ENCODE measurements around the gene HIP1R. TPM values are rescaled to one million over a fixed set of nuclear protein-coding genes. Genes with fewer than 3 reads are reported as not detected.

The HIP1R gene
- total and polyA plus RNA-seq, 2 experiments from 2014 or later: 8.0 to 22.1 TPM

DNA sequence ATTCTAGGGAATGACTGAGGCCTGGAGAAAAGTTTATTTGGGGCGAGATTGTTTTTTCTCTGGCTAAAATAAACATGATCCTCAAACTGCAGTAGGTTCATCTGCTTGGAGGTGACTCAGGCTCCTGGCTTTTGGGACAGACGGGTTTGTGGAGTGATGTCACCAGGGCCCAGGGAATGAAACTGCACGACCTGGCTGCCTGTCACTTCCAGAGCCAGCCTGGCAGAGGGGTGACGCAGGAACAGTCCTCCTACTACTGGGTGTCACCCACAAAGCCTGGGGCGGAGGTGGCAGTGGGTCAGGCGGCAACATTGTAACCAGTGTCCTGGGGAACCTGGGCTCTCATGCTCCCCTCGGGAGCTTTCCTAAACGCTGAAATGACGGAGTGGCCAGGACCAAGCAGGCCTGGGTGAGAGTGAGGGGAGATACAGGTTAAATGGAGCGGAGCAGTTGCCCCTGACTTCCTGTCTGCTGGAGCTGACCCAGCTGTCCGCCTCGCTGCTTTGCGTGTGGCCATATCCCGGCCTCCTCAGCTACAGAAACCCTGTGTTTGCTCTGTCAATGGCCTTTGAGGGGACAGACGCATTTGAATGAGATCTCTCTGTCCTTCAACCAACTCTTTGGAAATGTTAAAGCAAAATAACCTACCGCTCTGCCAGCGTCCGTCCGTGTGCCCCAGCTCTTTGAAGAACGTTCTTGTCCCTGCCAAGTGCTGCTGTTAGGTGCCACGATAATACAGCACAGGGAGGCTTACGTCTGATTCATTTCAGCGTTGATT, 6.5 kb downstream of the HIP1R start:
- ATAC-seq: peak; percentile 22
- peaks cover 20% of the 10 kb centered on the region for H3K27me3 ChIP-seq (ENCODE audit: insufficient read depth)
- peak; percentile 39 for DNase-seq (ENCODE audit: low spot score)
- no peaks in the 10 kb centered on the region for H3K36me3 ChIP-seq (ENCODE audit: insufficient read depth)
- H4K20me1 ChIP-seq (replicated peaks; ENCODE audit: insufficient read depth): peaks cover 20% of the 10 kb centered on the region
- TF ChIP-seq STAT1 (IDR thresholded peaks at IDR 0.05; ENCODE audit: unreplicated experiment): no peak
- TF ChIP-seq ZNF114 (CRISPR knock-in tag; IDR thresholded peaks at IDR 0.05): no peak
- no peak for TF ChIP-seq POLR2AphosphoS5 (IDR thresholded peaks at IDR 0.05; ENCODE audit: low read depth)
- TF ChIP-seq, protein P1, sequence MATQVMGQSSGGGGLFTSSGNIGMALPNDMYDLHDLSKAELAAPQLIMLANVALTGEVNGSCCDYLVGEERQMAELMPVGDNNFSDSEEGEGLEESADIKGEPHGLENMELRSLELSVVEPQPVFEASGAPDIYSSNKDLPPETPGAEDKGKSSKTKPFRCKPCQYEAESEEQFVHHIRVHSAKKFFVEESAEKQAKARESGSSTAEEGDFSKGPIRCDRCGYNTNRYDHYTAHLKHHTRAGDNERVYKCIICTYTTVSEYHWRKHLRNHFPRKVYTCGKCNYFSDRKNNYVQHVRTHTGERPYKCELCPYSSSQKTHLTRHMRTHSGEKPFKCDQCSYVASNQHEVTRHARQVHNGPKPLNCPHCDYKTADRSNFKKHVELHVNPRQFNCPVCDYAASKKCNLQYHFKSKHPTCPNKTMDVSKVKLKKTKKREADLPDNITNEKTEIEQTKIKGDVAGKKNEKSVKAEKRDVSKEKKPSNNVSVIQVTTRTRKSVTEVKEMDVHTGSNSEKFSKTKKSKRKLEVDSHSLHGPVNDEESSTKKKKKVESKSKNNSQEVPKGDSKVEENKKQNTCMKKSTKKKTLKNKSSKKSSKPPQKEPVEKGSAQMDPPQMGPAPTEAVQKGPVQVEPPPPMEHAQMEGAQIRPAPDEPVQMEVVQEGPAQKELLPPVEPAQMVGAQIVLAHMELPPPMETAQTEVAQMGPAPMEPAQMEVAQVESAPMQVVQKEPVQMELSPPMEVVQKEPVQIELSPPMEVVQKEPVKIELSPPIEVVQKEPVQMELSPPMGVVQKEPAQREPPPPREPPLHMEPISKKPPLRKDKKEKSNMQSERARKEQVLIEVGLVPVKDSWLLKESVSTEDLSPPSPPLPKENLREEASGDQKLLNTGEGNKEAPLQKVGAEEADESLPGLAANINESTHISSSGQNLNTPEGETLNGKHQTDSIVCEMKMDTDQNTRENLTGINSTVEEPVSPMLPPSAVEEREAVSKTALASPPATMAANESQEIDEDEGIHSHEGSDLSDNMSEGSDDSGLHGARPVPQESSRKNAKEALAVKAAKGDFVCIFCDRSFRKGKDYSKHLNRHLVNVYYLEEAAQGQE (IDR thresholded peaks at IDR 0.05; ENCODE audit: unreplicated experiment): no peak
- TF ChIP-seq, protein P2, sequence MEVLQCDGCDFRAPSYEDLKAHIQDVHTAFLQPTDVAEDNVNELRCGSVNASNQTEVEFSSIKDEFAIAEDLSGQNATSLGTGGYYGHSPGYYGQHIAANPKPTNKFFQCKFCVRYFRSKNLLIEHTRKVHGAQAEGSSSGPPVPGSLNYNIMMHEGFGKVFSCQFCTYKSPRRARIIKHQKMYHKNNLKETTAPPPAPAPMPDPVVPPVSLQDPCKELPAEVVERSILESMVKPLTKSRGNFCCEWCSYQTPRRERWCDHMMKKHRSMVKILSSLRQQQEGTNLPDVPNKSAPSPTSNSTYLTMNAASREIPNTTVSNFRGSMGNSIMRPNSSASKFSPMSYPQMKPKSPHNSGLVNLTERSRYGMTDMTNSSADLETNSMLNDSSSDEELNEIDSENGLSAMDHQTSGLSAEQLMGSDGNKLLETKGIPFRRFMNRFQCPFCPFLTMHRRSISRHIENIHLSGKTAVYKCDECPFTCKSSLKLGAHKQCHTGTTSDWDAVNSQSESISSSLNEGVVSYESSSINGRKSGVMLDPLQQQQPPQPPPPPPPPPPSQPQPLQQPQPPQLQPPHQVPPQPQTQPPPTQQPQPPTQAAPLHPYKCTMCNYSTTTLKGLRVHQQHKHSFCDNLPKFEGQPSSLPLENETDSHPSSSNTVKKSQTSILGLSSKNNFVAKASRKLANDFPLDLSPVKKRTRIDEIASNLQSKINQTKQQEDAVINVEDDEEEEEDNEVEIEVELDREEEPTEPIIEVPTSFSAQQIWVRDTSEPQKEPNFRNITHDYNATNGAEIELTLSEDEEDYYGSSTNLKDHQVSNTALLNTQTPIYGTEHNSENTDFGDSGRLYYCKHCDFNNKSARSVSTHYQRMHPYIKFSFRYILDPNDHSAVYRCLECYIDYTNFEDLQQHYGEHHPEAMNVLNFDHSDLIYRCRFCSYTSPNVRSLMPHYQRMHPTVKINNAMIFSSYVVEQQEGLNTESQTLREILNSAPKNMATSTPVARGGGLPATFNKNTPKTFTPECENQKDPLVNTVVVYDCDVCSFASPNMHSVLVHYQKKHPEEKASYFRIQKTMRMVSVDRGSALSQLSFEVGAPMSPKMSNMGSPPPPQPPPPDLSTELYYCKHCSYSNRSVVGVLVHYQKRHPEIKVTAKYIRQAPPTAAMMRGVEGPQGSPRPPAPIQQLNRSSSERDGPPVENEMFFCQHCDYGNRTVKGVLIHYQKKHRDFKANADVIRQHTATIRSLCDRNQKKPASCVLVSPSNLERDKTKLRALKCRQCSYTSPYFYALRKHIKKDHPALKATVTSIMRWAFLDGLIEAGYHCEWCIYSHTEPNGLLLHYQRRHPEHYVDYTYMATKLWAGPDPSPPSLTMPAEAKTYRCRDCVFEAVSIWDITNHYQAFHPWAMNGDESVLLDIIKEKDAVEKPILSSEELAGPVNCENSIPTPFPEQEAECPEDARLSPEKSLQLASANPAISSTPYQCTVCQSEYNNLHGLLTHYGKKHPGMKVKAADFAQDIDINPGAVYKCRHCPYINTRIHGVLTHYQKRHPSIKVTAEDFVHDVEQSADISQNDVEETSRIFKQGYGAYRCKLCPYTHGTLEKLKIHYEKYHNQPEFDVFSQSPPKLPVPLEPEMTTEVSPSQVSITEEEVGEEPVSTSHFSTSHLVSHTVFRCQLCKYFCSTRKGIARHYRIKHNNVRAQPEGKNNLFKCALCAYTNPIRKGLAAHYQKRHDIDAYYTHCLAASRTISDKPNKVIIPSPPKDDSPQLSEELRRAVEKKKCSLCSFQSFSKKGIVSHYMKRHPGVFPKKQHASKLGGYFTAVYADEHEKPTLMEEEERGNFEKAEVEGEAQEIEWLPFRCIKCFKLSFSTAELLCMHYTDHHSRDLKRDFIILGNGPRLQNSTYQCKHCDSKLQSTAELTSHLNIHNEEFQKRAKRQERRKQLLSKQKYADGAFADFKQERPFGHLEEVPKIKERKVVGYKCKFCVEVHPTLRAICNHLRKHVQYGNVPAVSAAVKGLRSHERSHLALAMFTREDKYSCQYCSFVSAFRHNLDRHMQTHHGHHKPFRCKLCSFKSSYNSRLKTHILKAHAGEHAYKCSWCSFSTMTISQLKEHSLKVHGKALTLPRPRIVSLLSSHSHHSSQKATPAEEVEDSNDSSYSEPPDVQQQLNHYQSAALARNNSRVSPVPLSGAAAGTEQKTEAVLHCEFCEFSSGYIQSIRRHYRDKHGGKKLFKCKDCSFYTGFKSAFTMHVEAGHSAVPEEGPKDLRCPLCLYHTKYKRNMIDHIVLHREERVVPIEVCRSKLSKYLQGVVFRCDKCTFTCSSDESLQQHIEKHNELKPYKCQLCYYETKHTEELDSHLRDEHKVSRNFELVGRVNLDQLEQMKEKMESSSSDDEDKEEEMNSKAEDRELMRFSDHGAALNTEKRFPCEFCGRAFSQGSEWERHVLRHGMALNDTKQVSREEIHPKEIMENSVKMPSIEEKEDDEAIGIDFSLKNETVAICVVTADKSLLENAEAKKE (CRISPR knock-in tag; IDR thresholded peaks at IDR 0.05): no peak
- TF ChIP-seq, protein P3, sequence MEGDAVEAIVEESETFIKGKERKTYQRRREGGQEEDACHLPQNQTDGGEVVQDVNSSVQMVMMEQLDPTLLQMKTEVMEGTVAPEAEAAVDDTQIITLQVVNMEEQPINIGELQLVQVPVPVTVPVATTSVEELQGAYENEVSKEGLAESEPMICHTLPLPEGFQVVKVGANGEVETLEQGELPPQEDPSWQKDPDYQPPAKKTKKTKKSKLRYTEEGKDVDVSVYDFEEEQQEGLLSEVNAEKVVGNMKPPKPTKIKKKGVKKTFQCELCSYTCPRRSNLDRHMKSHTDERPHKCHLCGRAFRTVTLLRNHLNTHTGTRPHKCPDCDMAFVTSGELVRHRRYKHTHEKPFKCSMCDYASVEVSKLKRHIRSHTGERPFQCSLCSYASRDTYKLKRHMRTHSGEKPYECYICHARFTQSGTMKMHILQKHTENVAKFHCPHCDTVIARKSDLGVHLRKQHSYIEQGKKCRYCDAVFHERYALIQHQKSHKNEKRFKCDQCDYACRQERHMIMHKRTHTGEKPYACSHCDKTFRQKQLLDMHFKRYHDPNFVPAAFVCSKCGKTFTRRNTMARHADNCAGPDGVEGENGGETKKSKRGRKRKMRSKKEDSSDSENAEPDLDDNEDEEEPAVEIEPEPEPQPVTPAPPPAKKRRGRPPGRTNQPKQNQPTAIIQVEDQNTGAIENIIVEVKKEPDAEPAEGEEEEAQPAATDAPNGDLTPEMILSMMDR (conservative IDR thresholded peaks at IDR 0.05; ENCODE audit: low read depth in 2 of 2): no peak
- no peak for TF ChIP-seq ZNF331 (CRISPR knock-in tag; IDR thresholded peaks at IDR 0.05; ENCODE audit: low read depth)
- H3K4me1 ChIP-seq (ENCODE audit: insufficient read depth): peaks cover 10% of the 10 kb centered on the region
- no peak overlapping the region for H3K27ac Mint-ChIP-seq
- no peak overlapping the region for H3K27ac ChIP-seq (ENCODE audit: low read depth)
- H3K4me2 ChIP-seq: no peak overlapping the region
- H3K4me3 ChIP-seq: no peak overlapping the region
- H3K4me1 Mint-ChIP-seq: peaks cover 28% of the 10 kb centered on the region
- H2AFZ ChIP-seq: no peak overlapping the region
- no peak overlapping the region; the same call in 2 of the 3 replicates for H3K4me3 Mint-ChIP-seq
- peaks cover 38% of the 10 kb centered on the region for H3K27me3 Mint-ChIP-seq (ENCODE audit: insufficient read depth, low read depth, poor library complexity)
- no peaks in the 10 kb centered on the region for H3K9me2 ChIP-seq (ENCODE audit: insufficient read depth)
- no peaks in the 10 kb centered on the region for H3F3A ChIP-seq (replicated peaks; ENCODE audit: low read depth)
- H3K79me2 ChIP-seq (replicated peaks; ENCODE audit: insufficient read depth): peaks cover 7% of the 10 kb centered on the region
- H3K9me3 Mint-ChIP-seq: no peaks in the 10 kb centered on the region
- H3K36me3 Mint-ChIP-seq (ENCODE audit: low read depth): no peaks in the 10 kb centered on the region; the same call in 2 of the 3 replicates

Measured in GM23338 (cell line).